Mesothelial cell of epicardium (in vitro differentiated cells): ENCODE data around the gene SPRY4. TPM values are rescaled to one million over a fixed set of nuclear protein-coding genes. Genes with fewer than 3 reads are reported as not detected.

Source experiments
- DNase-seq, 2 experiments: peaks; one replicate each; pipeline ENCODE4 v3.0.0; 2021; ENCODE audit warnings: low spot score in 2 of 2; ENCODE audit not compliant: unreplicated experiment in 2 of 2
- H3K27ac Mint-ChIP-seq: 2 replicates; pipeline ENCODE4 v1.8.0; 2021; ENCODE audit warnings: mixed read lengths
- H3K27me3 Mint-ChIP-seq: 2 replicates; pipeline ENCODE4 v1.8.0; 2021; ENCODE audit warnings: low read depth, mixed read lengths
- H3K36me3 Mint-ChIP-seq: 2 replicates; pipeline ENCODE4 v1.8.0; 2021; ENCODE audit warnings: mixed read lengths
- H3K4me1 Mint-ChIP-seq: 2 replicates; pipeline ENCODE4 v1.8.0; 2021; ENCODE audit warnings: mixed read lengths
- H3K4me3 Mint-ChIP-seq: 2 replicates; pipeline ENCODE4 v1.8.0; 2021; ENCODE audit warnings: mild to moderate bottlenecking, moderate library complexity, mixed read lengths
- H3K9me3 Mint-ChIP-seq: 2 replicates; pipeline ENCODE4 v1.8.0; 2021; ENCODE audit warnings: mixed read lengths
- CTCF ChIP-seq: fragments of 200-600 bp; sonication (generic); IDR thresholded peaks from one replicate; pipeline ENCODE4 v1.5.0; 2021; ENCODE audit warnings: antibody characterized with exemption; ENCODE audit not compliant: unreplicated experiment
- total RNA-seq: library from RNA; stranded (reverse); gene quantifications from 3 replicates; pipeline ENCODE4 v1.2.1, GENCODE V29; 2021

The SPRY4 gene
- total RNA-seq, 1 donor from 2014 or later, result 21.5 TPM

GRCh38 chr5:142360607-142361120 is 35.8 kb upstream of the SPRY4 start:
- no peak for TF ChIP-seq CTCF
- Mint-ChIP-seq H3K9me3 (no peaks in the 10 kb centered on the region), H3K27me3 (peaks cover 30% of the 10 kb centered on the region), H3K4me1 (peaks cover 20% of the 10 kb centered on the region), H3K4me3 (no peak overlapping the region), H3K27ac (no peak overlapping the region), H3K36me3 (no peaks in the 10 kb centered on the region)
- DNase-seq, result no peak

GRCh38 chr5:142360051-142360498 is 35.3 kb upstream of the SPRY4 start:
- Mint-ChIP-seq H3K36me3 (no peaks in the 10 kb centered on the region), H3K4me3 (no peak overlapping the region), H3K27me3 (peaks cover 30% of the 10 kb centered on the region), H3K9me3 (no peaks in the 10 kb centered on the region), H3K27ac (no peak overlapping the region), H3K4me1 (peaks cover 20% of the 10 kb centered on the region)
- TF ChIP-seq CTCF, result no peak
- no peak for DNase-seq

GRCh38 chr5:142358648-142359047 is 33.8 kb upstream of the SPRY4 start:
- Mint-ChIP-seq H3K27me3 (peaks cover 30% of the 10 kb centered on the region), H3K27ac (no peak overlapping the region), H3K4me3 (no peak overlapping the region), H3K9me3 (no peaks in the 10 kb centered on the region), H3K4me1 (peaks cover 25% of the 10 kb centered on the region), H3K36me3 (no peaks in the 10 kb centered on the region)
- no peak for TF ChIP-seq CTCF
- DNase-seq, result no peak

- Mint-ChIP-seq H3K4me3 (no peak overlapping the region), H3K4me1 (peaks cover 25% of the 10 kb centered on the region)
These were observed 33.3 kb upstream of the SPRY4 start for GRCh38 chr5:142358121-142358520.

GRCh38 chr5:142357469-142358090 is 32.8 kb upstream of the SPRY4 start:
- no peaks in the 10 kb centered on the region for H3K9me3 Mint-ChIP-seq
- H3K27ac Mint-ChIP-seq, result peak overlapping the region; percentile 93
- peak overlapping the region; percentile 66 for H3K4me3 Mint-ChIP-seq
- no peak for DNase-seq
- H3K27me3 Mint-ChIP-seq, result peaks cover 30% of the 10 kb centered on the region
- no peak for TF ChIP-seq CTCF
- peaks cover 22% of the 10 kb centered on the region for H3K4me1 Mint-ChIP-seq
- H3K36me3 Mint-ChIP-seq, result no peaks in the 10 kb centered on the region

More at GRCh38 chr5:142358121-142358520, 33.3 kb upstream of the SPRY4 start:
- Mint-ChIP-seq H3K27ac (no peak overlapping the region), H3K36me3 (no peaks in the 10 kb centered on the region), H3K9me3 (no peaks in the 10 kb centered on the region), H3K27me3 (peaks cover 30% of the 10 kb centered on the region)
- DNase-seq, result no peak
- no peak for TF ChIP-seq CTCF
